Nephron progenitor cell (in vitro differentiated cells): ENCODE data around the gene TMEM198.

Source experiments
- DNase-seq: peaks from one replicate; pipeline ENCODE4 v3.0.0; 2021
- H3K27ac Mint-ChIP-seq: 2 replicates; pipeline ENCODE4 v1.8.0; 2021; ENCODE audit warnings: mild to moderate bottlenecking, moderate library complexity, mixed read lengths
- H3K27me3 Mint-ChIP-seq: 2 replicates; pipeline ENCODE4 v1.8.0; 2021; ENCODE audit warnings: mild to moderate bottlenecking, low read depth, mixed read lengths; ENCODE audit not compliant: poor library complexity
- H3K36me3 Mint-ChIP-seq: 2 replicates; pipeline ENCODE4 v1.8.0; 2021; ENCODE audit warnings: low read depth, mixed read lengths
- H3K4me1 Mint-ChIP-seq: 2 replicates; pipeline ENCODE4 v1.8.0; 2021; ENCODE audit warnings: mixed read lengths
- H3K4me3 Mint-ChIP-seq: 2 replicates; pipeline ENCODE4 v1.8.0; 2021; ENCODE audit warnings: mild to moderate bottlenecking, moderate library complexity, mixed read lengths
- H3K9me3 Mint-ChIP-seq: 2 replicates; pipeline ENCODE4 v1.8.0; 2021; ENCODE audit warnings: mild to moderate bottlenecking, moderate library complexity, mixed read lengths
- CTCF ChIP-seq: fragments of 200-600 bp; sonication (generic); IDR thresholded peaks from 2 replicates; pipeline ENCODE4 v1.5.0; 2021; ENCODE audit warnings: antibody characterized with exemption

TMEM198 gene

DNA sequence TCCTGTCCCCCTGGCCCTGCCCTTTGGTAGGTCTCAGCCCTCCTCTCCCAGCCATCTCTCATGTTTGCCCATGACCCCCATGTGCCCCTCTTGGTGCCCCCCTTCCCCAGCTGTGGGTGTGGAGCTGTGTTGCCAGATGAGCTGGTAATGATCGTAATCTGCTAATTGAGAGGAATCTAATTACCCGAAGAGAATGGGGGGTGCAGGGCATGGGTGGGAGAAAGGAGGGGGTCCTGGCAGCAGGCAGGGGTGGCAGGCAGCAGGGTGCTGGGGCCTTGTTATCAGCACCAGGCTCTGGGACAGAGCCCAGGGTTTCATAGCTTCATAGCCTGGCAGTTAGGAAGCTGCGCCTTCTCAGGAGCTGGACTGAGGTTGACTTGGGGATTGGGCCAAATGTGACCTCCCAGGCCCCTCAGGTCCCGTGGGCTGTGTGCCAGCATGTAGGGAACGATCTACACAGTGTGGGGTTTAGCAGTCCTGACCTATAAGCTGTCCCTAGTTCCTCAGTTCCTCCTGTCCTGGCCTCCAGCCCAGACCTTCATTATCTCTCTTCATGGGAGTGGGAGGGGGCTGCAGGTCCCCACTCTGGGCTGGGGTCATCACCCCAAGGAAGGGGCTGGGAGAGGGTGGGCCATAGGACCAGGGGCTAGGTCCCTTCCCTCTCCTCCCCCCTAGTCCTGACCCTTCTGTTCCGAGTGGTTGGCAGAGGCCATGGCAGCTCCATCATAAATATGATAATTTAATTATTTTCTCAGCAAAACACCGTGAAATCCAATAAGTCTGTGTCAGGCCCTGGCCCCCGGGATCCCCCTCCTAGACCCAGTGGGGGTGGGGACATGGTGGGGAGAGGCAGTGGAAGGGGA is 36.0 kb upstream of the TMEM198 start:
- H3K27ac Mint-ChIP-seq, result no peak overlapping the region
- no peak for TF ChIP-seq CTCF
- H3K36me3 Mint-ChIP-seq, result peaks cover 5% of the 10 kb centered on the region
- H3K4me1 Mint-ChIP-seq, result peaks cover 49% of the 10 kb centered on the region
- H3K9me3 Mint-ChIP-seq, result no peaks in the 10 kb centered on the region
- peaks cover 43% of the 10 kb centered on the region for H3K27me3 Mint-ChIP-seq
- no peak for DNase-seq
- no peak overlapping the region for H3K4me3 Mint-ChIP-seq

GRCh38 chr2:219508444-219508734 is 35.4 kb upstream of the TMEM198 start:
- no peak for TF ChIP-seq CTCF
- H3K27me3 Mint-ChIP-seq, result peaks cover 46% of the 10 kb centered on the region
- peaks cover 53% of the 10 kb centered on the region for H3K4me1 Mint-ChIP-seq
- no peak overlapping the region for H3K27ac Mint-ChIP-seq
- H3K4me3 Mint-ChIP-seq, result no peak overlapping the region
- no peak for DNase-seq
- peaks cover 5% of the 10 kb centered on the region for H3K36me3 Mint-ChIP-seq
- H3K9me3 Mint-ChIP-seq, result no peaks in the 10 kb centered on the region

- Mint-ChIP-seq H3K4me3 (peak overlapping the region; percentile 78), H3K27me3 (peaks cover 50% of the 10 kb centered on the region), H3K4me1 (peaks cover 61% of the 10 kb centered on the region), H3K27ac (no peak overlapping the region), H3K36me3 (peaks cover 5% of the 10 kb centered on the region), H3K9me3 (no peaks in the 10 kb centered on the region)
- no peak for DNase-seq
- no peak for TF ChIP-seq CTCF
These were observed 34.7 kb upstream of the TMEM198 start for GRCh38 chr2:219508971-219509779.

- peak overlapping the region; percentile 78 for H3K4me3 Mint-ChIP-seq
- H3K4me1 Mint-ChIP-seq, result peaks cover 63% of the 10 kb centered on the region
- H3K36me3 Mint-ChIP-seq, result peaks cover 5% of the 10 kb centered on the region
- H3K9me3 Mint-ChIP-seq, result no peaks in the 10 kb centered on the region
- TF ChIP-seq CTCF, result peak; percentile 49
- H3K27me3 Mint-ChIP-seq, result peaks cover 50% of the 10 kb centered on the region
- peak; percentile 78 for DNase-seq
- H3K27ac Mint-ChIP-seq, result no peak overlapping the region
These were observed 33.9 kb upstream of the TMEM198 start for GRCh38 chr2:219509780-219510511.

- Mint-ChIP-seq H3K27ac (no peak overlapping the region), H3K9me3 (no peaks in the 10 kb centered on the region), H3K4me1 (peaks cover 64% of the 10 kb centered on the region), H3K27me3 (peaks cover 57% of the 10 kb centered on the region), H3K4me3 (peak overlapping the region; percentile 78), H3K36me3 (peaks cover 5% of the 10 kb centered on the region)
- peak; percentile 63 for DNase-seq
- no peak for TF ChIP-seq CTCF
These were observed 33.2 kb upstream of the TMEM198 start for GRCh38 chr2:219510512-219511135.
